Esophagus squamous epithelium (tissue), 5 donors: ENCODE data around the gene CEP44. TPM values are rescaled to one million over a fixed set of nuclear protein-coding genes. Genes with fewer than 3 reads are reported as not detected.
A peak's percentile ranks its signal among the peaks of the same experiment; 100 is the strongest.
"Not testable (repeated sequence)": the region's sequence is repeated elsewhere in the genome, so short reads cannot be mapped to it uniquely, and the experiment has no call there.

ENCODE experiments used
- DNase-seq: peaks from one replicate; lab custom pipeline; 2025; lab: John Stamatoyannopoulos, UW
- H3K27ac ChIP-seq, 4 donors: fragments of 200-600 bp; sonication (generic); one replicate each; pipeline ENCODE4 v1.5.1; 2016 to 2019; ENCODE audit warnings: mild to moderate bottlenecking in 1 of 4
- H3K27me3 ChIP-seq, 4 donors: fragments of 200-600 bp; sonication (generic); 1 replicate in 3 of 4; 2 replicates in 1 of 4; pipeline versions ENCODE4 v1.5.1 to v1.6.0; 2017 to 2021; ENCODE audit warnings: antibody characterized with exemption in 1 of 4
- H3K36me3 ChIP-seq, 3 donors: fragments of 200-600 bp; sonication (generic); one replicate each; pipeline ENCODE4 v1.5.1; 2016 to 2019
- H3K4me1 ChIP-seq, 3 donors: fragments of 200-600 bp; sonication (generic); one replicate each; pipeline ENCODE4 v1.5.1; 2017 to 2019
- H3K4me3 ChIP-seq, 4 donors: fragments of 200-600 bp; sonication (generic); 1 replicate in 3 of 4; 2 replicates in 1 of 4; pipeline ENCODE4 v1.5.1; 2016 to 2019; ENCODE audit warnings: mild to moderate bottlenecking in 2 of 4, moderate library complexity in 1 of 4
- H3K9me3 ChIP-seq, 3 donors: fragments of 200-600 bp; sonication (generic); one replicate each; pipeline ENCODE4 v1.5.1; 2016 to 2019
- POLR2A ChIP-seq, 4 donors: fragments of 450-650 bp; IDR thresholded peaks; one replicate each; pipeline ENCODE4 v1.6.1; 2017; ENCODE audit warnings: antibody characterized with exemption in 4 of 4, mild to moderate bottlenecking in 4 of 4, moderate library complexity in 3 of 4
- WGBS, 2 donors: methylation state at CpG; one replicate each; pipeline ENCODE4 v1.1.5; 2018; 5-methylcytosine and 5-hydroxymethylcytosine counted together
- intact Hi-C: fragments of 100-400 bp; cut with DNase I; formaldehyde crosslinking; loops from one replicate; pipeline ENCODE4 v1.15.0; 2022
- total RNA-seq, 4 donors: library from RNA; depleted of rRNA; stranded (reverse); fragments of >200 nt; gene quantifications; one replicate each; pipeline ENCODE4 v1.1.0, GENCODE V29; 2016
- TF ChIP-seq, protein P1 (sequence below), 6 experiments: fragments of 450-650 bp in 4 of 6; fragments of 200-600 bp in 2 of 6; sonication (generic) in 2 of 6; IDR thresholded peaks; one replicate each; pipeline ENCODE4 v1.5.1; 2016 to 2019; ENCODE audit warnings: antibody characterized with exemption in 6 of 6, mild to moderate bottlenecking in 4 of 6, moderate library complexity in 4 of 6
- donor health status: DM: yes; HTN: yes; CAD: no.

CEP44 gene
- total RNA-seq, 4 donors from 2014 or later, result 5.5 to 14.4 (median 11.4) TPM

GRCh38 chr4:174369985-174370384, 86.3 kb downstream of the CEP44 start:
- 65 to 86% methylated on average over 2 of the region's 2 CpGs for WGBS, 2 donors
- H3K36me3 ChIP-seq, result no peaks in the 10 kb centered on the region

GRCh38 chr4:174373821-174374220, 90.1 kb downstream of the CEP44 start:
- Histone ChIP-seq H3K4me1 (peaks cover 3 to 22% (median 4%) of the 10 kb centered on the region in 3 donors), H3K36me3 (no peaks in the 10 kb centered on the region), H3K4me3 (no peak overlapping the region), H3K27me3 (no peaks in the 10 kb centered on the region), H3K27ac (no peak overlapping the region), H3K9me3 (no peaks in the 10 kb centered on the region)
- no peak for TF ChIP-seq POLR2A (IDR thresholded peaks at IDR 0.05)
- TF ChIP-seq, protein P1, sequence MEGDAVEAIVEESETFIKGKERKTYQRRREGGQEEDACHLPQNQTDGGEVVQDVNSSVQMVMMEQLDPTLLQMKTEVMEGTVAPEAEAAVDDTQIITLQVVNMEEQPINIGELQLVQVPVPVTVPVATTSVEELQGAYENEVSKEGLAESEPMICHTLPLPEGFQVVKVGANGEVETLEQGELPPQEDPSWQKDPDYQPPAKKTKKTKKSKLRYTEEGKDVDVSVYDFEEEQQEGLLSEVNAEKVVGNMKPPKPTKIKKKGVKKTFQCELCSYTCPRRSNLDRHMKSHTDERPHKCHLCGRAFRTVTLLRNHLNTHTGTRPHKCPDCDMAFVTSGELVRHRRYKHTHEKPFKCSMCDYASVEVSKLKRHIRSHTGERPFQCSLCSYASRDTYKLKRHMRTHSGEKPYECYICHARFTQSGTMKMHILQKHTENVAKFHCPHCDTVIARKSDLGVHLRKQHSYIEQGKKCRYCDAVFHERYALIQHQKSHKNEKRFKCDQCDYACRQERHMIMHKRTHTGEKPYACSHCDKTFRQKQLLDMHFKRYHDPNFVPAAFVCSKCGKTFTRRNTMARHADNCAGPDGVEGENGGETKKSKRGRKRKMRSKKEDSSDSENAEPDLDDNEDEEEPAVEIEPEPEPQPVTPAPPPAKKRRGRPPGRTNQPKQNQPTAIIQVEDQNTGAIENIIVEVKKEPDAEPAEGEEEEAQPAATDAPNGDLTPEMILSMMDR (IDR thresholded peaks at IDR 0.05), result no peak
- WGBS, 2 donors, result 45 to 65% methylated on average over 1 of the region's 1 CpG
- no peak for DNase-seq
- intact Hi-C loops, result no loop called here

More at GRCh38 chr4:174369985-174370384, 86.3 kb downstream of the CEP44 start:
- Histone ChIP-seq H3K27ac (peak overlapping the region in 3 of 4 donors; percentile 31 to 74 (median 64)), H3K4me3 (no peak overlapping the region), H3K9me3 (no peaks in the 10 kb centered on the region), H3K27me3 (no peaks in the 10 kb centered on the region), H3K4me1 (peaks cover 0 to 23% (median 4%) of the 10 kb centered on the region in 3 donors)
- no peak for DNase-seq
- TF ChIP-seq POLR2A (IDR thresholded peaks at IDR 0.05), result no peak
- TF ChIP-seq, protein P1 (IDR thresholded peaks at IDR 0.05), result no peak
- intact Hi-C loops, result loop anchor here (5.0 kb wide), 1 partner anchor 267 kb away; no protein-coding TSS in a partner anchor

- Histone ChIP-seq H3K4me3 (no peak overlapping the region), H3K9me3 (no peaks in the 10 kb centered on the region), H3K4me1 (peaks cover 0 to 13% (median 3%) of the 10 kb centered on the region in 3 donors), H3K27me3 (no peaks in the 10 kb centered on the region), H3K27ac (no peak overlapping the region), H3K36me3 (no peaks in the 10 kb centered on the region)
- TF ChIP-seq POLR2A (IDR thresholded peaks at IDR 0.05), result no peak
- TF ChIP-seq, protein P1 (IDR thresholded peaks at IDR 0.05), result no peak
- WGBS, 2 donors, result 71 to 87% methylated on average over 6 to 8 of the region's 8 CpGs
- intact Hi-C loops, result no loop called here
- no peak for DNase-seq
These were observed 91.7 kb downstream of the CEP44 start for GRCh38 chr4:174375422-174375821.

GRCh38 chr4:174377613-174378012, 93.9 kb downstream of the CEP44 start:
- peaks cover 0 to 11% (median 3%) of the 10 kb centered on the region in 3 donors for H3K4me1 ChIP-seq
- H3K36me3 ChIP-seq, result no peaks in the 10 kb centered on the region
- H3K4me3 ChIP-seq, result no peak overlapping the region
- 66 to 77% methylated on average over 2 of the region's 2 CpGs for WGBS, 2 donors
- H3K9me3 ChIP-seq, result no peaks in the 10 kb centered on the region
- H3K27ac ChIP-seq, result no peak overlapping the region
- H3K27me3 ChIP-seq, result no peaks in the 10 kb centered on the region
- no peak for TF ChIP-seq POLR2A (IDR thresholded peaks at IDR 0.05)
- TF ChIP-seq, protein P1 (IDR thresholded peaks at IDR 0.05), result no peak
- intact Hi-C loops, result no loop called here
- no peak for DNase-seq

DNA sequence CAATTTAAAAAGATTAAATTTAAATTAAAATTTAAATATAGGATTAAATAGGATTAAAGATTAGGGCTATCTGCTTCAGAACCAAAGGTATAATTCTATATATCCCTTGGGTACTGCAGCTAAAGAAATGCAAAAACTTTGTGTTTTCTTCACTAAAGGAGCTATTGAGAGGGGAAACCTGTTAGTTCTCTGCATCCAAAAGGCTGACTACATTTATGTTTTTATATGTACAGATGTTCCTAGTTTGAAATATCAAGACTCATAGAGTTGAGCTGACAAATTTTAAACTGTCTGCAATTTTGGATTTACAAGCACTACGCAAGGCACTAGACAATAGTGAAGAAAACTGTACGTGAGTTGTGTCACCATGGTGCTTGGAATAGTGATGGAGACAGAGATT, 95.2 kb downstream of the CEP44 start:
- intact Hi-C loops, result no loop called here
- Histone ChIP-seq H3K9me3 (no peaks in the 10 kb centered on the region), H3K4me1 (peaks cover 0 to 11% (median 3%) of the 10 kb centered on the region in 3 donors), H3K27me3 (no peaks in the 10 kb centered on the region), H3K36me3 (no peaks in the 10 kb centered on the region), H3K27ac (no peak overlapping the region), H3K4me3 (no peak overlapping the region)
- TF ChIP-seq, protein P1 (IDR thresholded peaks at IDR 0.05), result no peak
- no peak for TF ChIP-seq POLR2A (IDR thresholded peaks at IDR 0.05)
- WGBS, 2 donors, result 85 to 91% methylated on average over 2 of the region's 2 CpGs
- no peak for DNase-seq

DNA sequence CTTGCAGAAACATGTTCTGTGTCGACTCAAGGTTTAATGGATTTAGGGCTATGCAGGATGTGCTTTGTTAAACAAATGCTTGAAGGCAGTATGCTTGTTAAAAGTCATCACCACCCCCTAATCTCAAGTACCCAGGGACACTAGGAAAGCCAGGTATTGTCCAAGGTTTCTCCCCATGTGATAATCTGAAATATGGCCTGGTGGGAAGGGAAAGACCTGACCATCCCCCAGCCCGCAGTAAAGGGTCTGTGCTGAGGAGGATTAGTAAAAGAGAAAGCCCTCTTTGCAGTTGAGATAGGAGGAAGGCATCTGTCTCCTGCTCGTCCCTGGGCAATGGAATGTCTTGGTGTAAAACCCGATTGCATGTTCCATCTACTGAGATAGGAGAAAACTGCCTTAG, 96.5 kb downstream of the CEP44 start:
- intact Hi-C loops, DNase-seq, H3K4me3 ChIP-seq, H3K9me3 ChIP-seq, H3K36me3 ChIP-seq, H3K27ac ChIP-seq, H3K27me3 ChIP-seq: not testable (repeated sequence)
- H3K4me1 ChIP-seq, result peaks cover 0 to 11% (median 2%) of the 10 kb centered on the region in 3 donors
- 50 to 63% methylated on average over 4 of the region's 4 CpGs for WGBS, 2 donors
